Right kidney (tissue), 9 donors: ENCODE data around the gene PTBP3.
"Not testable (repeated sequence)": the region's sequence is repeated elsewhere in the genome, so short reads cannot be mapped to it uniquely, and the experiment has no call there.

Source experiments
- DNase-seq: peaks from one replicate; pipeline ENCODE4 v3.0.0-alpha.2; 2016
- long read RNA-seq, 8 donors: transcript quantifications; one replicate each; lab custom pipeline, GENCODE V29; 2026

Gene PTBP3
- long read RNA-seq, donor 1, result 0 reads
- long read RNA-seq, donor 2, partial matches to known transcripts, result 0 of 2 reads
- long read RNA-seq, donor 2, other reads (novel, unspliced or antisense), result 0 of 2 reads
- long read RNA-seq, donor 3, full-length matches to known transcripts, result 2 of 12 reads
- long read RNA-seq, donor 3, partial matches to known transcripts, result 5 of 12 reads
- long read RNA-seq, donor 3, other reads (novel, unspliced or antisense), result 5 of 12 reads
- long read RNA-seq, donor 4, full-length matches to known transcripts, result 1 of 40 reads
- long read RNA-seq, donor 4, partial matches to known transcripts, result 39 of 40 reads
- long read RNA-seq, donor 4, other reads (novel, unspliced or antisense), result 0 of 40 reads
- long read RNA-seq, donor 5, partial matches to known transcripts, result 146 of 169 reads
- long read RNA-seq, donor 5, other reads (novel, unspliced or antisense), result 21 of 169 reads
- long read RNA-seq, donor 6, full-length matches to known transcripts, result 6 of 11 reads
- long read RNA-seq, donor 6, partial matches to known transcripts, result 5 of 11 reads
- long read RNA-seq, donor 6, other reads (novel, unspliced or antisense), result 0 of 11 reads
- long read RNA-seq, donor 7, full-length matches to known transcripts, result 9 of 29 reads
- long read RNA-seq, donor 7, partial matches to known transcripts, result 20 of 29 reads
- long read RNA-seq, donor 7, other reads (novel, unspliced or antisense), result 0 of 29 reads
- long read RNA-seq, donor 8, full-length matches to known transcripts, result 2 of 10 reads
- long read RNA-seq, donor 8, partial matches to known transcripts, result 8 of 10 reads
- long read RNA-seq, donor 8, other reads (novel, unspliced or antisense), result 0 of 10 reads

GRCh38 chr9:112332977-112333638 lies at the start of gene PTBP3:
PTBP3 (minus strand) TSS chr9:112333619; CDS start chr9:112297865, 35,754 bp downstream.
- DNase-seq, result peak; percentile 97

- no peak for DNase-seq
Observed at GRCh38 chr9:112382501-112383364, 49.3 kb upstream of the PTBP3 start.

GRCh38 chr9:112382066-112382465 lies 48.6 kb upstream of the PTBP3 start:
- DNase-seq, result no peak

- peak; percentile 38 for DNase-seq
Observed at GRCh38 chr9:112380825-112381221, 47.4 kb upstream of the PTBP3 start.

GRCh38 chr9:112380102-112380824 lies 46.8 kb upstream of the PTBP3 start, which contains the start of gene HSDL2:
HSDL2 (plus strand) TSS chr9:112380108; CDS start chr9:112380164, 56 bp downstream.
- peak; percentile 96 for DNase-seq

GRCh38 chr9:112379177-112380101 lies 46.0 kb upstream of the PTBP3 start:
- peak; percentile 98 for DNase-seq

GRCh38 chr9:112378328-112379176 lies 45.1 kb upstream of the PTBP3 start:
- peak; percentile 64 for DNase-seq

GRCh38 chr9:112377684-112378327 lies 44.4 kb upstream of the PTBP3 start:
- no peak for DNase-seq

GRCh38 chr9:112377087-112377486 lies 43.7 kb upstream of the PTBP3 start:
- DNase-seq, result no peak

GRCh38 chr9:112375361-112375760 lies 41.9 kb upstream of the PTBP3 start:
- no peak for DNase-seq

GRCh38 chr9:112374232-112374631 lies 40.8 kb upstream of the PTBP3 start:
- DNase-seq, result not testable (repeated sequence)

- DNase-seq, result not testable (repeated sequence)
Observed at GRCh38 chr9:112373666-112374065, 40.2 kb upstream of the PTBP3 start.

- no peak for DNase-seq
Observed at GRCh38 chr9:112371060-112371459, 37.6 kb upstream of the PTBP3 start.

- DNase-seq, result no peak
Observed at GRCh38 chr9:112369817-112370216, 36.4 kb upstream of the PTBP3 start.

- no peak for DNase-seq
Observed at GRCh38 chr9:112367465-112367864, 34.0 kb upstream of the PTBP3 start.

GRCh38 chr9:112366591-112366990 lies 33.2 kb upstream of the PTBP3 start:
- no peak for DNase-seq

GRCh38 chr9:112365257-112365656 lies 31.8 kb upstream of the PTBP3 start:
- DNase-seq, result not testable (repeated sequence)

GRCh38 chr9:112364761-112365160 lies 31.3 kb upstream of the PTBP3 start:
- no peak for DNase-seq
